ENCODE measurements around the gene BMP7. TPM values are rescaled to one million over a fixed set of nuclear protein-coding genes. Genes with fewer than 3 reads are reported as not detected.

BMP7 gene
- total and polyA plus RNA-seq, 2 of the 8 experiments (the other 6 are each of a cell fraction or from before 2014, with no cell fraction given) = 9.2 to 14.7 TPM

GRCh38 chr20:57215426-57215825 is 51.0 kb downstream of the BMP7 start:
- Histone ChIP-seq H2BK20ac (ENCODE audit: low read length) (no peak overlapping the region), H3K9ac (replicated peaks in 1 of 4; ENCODE audit: extremely low read depth in 1 of 4, low read depth in 3 of 4, low read length in 3 of 4) (no peak overlapping the region), H3K27ac (ENCODE audit: low read depth, low read length) (no peak overlapping the region), H3K9me3 (ENCODE audit: insufficient read depth in 2 of 2, low read depth in 1 of 2, low read length in 1 of 2) (no peaks in the 10 kb centered on the region), H3K4me2 (ENCODE audit: insufficient read depth in 1 of 2, low read depth in 2 of 2, low read length in 2 of 2) (no peak overlapping the region), H3K23me2 (ENCODE audit: low read depth, low read length) (peaks cover 9% of the 10 kb centered on the region; the same call in 1 of the 2 replicates), H3K4ac (replicated peaks; ENCODE audit: insufficient read length, low read depth, low read length) (no peak overlapping the region), H2AK5ac (ENCODE audit: low read depth, low read length) (no peak overlapping the region), H2BK5ac (ENCODE audit: low read depth, low read length) (no peak overlapping the region), H2AFZ (ENCODE audit: low read length) (no peak overlapping the region), H3K56ac (replicated peaks; ENCODE audit: insufficient read length, low read depth, low read length) (no peak overlapping the region), H3K23ac (ENCODE audit: insufficient read length) (no peak overlapping the region), H2BK120ac (replicated peaks; ENCODE audit: low read depth, low read length) (no peak overlapping the region), H3K79me2 (ENCODE audit: control insufficient read depth in 1 of 2, insufficient read depth in 2 of 2, low read length in 2 of 2) (no peaks in the 10 kb centered on the region), H3K36me3 (ENCODE audit: control insufficient read depth in 2 of 4, insufficient read depth in 4 of 4, low read length in 3 of 4) (peaks cover 0 to 7% (median 0%) of the 10 kb centered on the region in 4 experiments; a peak in 4 of 8 replicates), H2BK12ac (ENCODE audit: low read depth, low read length) (no peak overlapping the region), H4K8ac (ENCODE audit: extremely low read depth, insufficient read depth, low read length) (no peak overlapping the region), H3K27me3 (replicated peaks in 1 of 4; ENCODE audit: control insufficient read depth in 3 of 4, extremely low read depth in 1 of 4, insufficient read depth in 3 of 4, low read length in 3 of 4) (peaks cover 0 to 5% (median 2%) of the 10 kb centered on the region in 4 experiments; a peak in 2 of 7 replicates), H4K5ac (ENCODE audit: insufficient read length, low read depth, low read length) (no peak overlapping the region), H3K4me3 (ENCODE audit: extremely low read depth in 1 of 4, insufficient read depth in 2 of 4, low read depth in 3 of 4, low read length in 4 of 4) (no peak overlapping the region), H4K91ac (replicated peaks; ENCODE audit: insufficient read length, low read length) (no peak overlapping the region), H3K18ac (ENCODE audit: extremely low read depth, low read length) (no peak overlapping the region), H3K14ac (ENCODE audit: insufficient read length) (no peak overlapping the region), H3K79me1 (ENCODE audit: low read depth, low read length) (no peaks in the 10 kb centered on the region), H3K4me1 (replicated peaks in 1 of 4; ENCODE audit: control insufficient read depth in 3 of 4, insufficient read depth in 4 of 4, low read length in 3 of 4) (peaks cover 0 to 24% (median 15%) of the 10 kb centered on the region in 4 experiments; a peak in 6 of 7 replicates), H2BK15ac (ENCODE audit: low read length) (no peak overlapping the region), H4K20me1 (replicated peaks in 1 of 2; ENCODE audit: control insufficient read depth in 1 of 2, insufficient read depth in 2 of 2, low read length in 2 of 2) (no peaks in the 10 kb centered on the region)
- no peak for TF ChIP-seq GTF2F1 (IDR thresholded peaks at IDR 0.05; ENCODE audit: borderline replicate concordance, low read depth, low read length)
- DNase-seq (ENCODE audit: low read depth in 1 of 2, low spot score in 2 of 2) (no peak), FAIRE-seq (no peak)
- POLR2A ChIA-PET (ENCODE audit: partially characterized antibody) = no interaction called here
- CTCF ChIA-PET (ENCODE audit: partially characterized antibody) = interaction anchor here (1.3 kb wide), 1 partner anchor 75 kb away, joined by 3 read pairs; no protein-coding TSS in a partner anchor
- 84% methylated on average over 6 of the region's 6 CpGs; no CpG with 5 or more reads in 1 of the 2 experiments for WGBS, 2 experiments (ENCODE audit: extremely low coverage in 1 of 2, insufficient coverage in 1 of 2, insufficient read length in 1 of 2, insufficient replicate concordance in 2 of 2, low coverage in 1 of 2, low lambda C conversion rate in 2 of 2, missing lambda C conversion rate in 1 of 2)

Measured in H1 (cell line).